SU-DHL-6 (cell line): ENCODE data around the gene MTF2.

ENCODE experiments used
- H2AFZ ChIP-seq: fragments of 200-600 bp; sonication (generic); 2 replicates; pipeline ENCODE4 v1.6.1; 2014; ENCODE audit warnings: low read depth, mild to moderate bottlenecking, moderate library complexity, mixed read lengths, antibody characterized with exemption, low read length; ENCODE audit not compliant: severe bottlenecking
- H3F3A ChIP-seq: fragments of 200-600 bp; shearing (Covaris generic); 2 replicates; pipeline ENCODE4 v1.6.0; 2016; ENCODE audit warnings: antibody characterized with exemption, mild to moderate bottlenecking; ENCODE audit not compliant: insufficient read depth
- H3K27ac ChIP-seq: fragments of 200-600 bp; sonication (generic); 2 replicates; pipeline ENCODE4 v1.5.1; 2016; ENCODE audit warnings: low read depth, mild to moderate bottlenecking, low read length, moderate library complexity, mixed read lengths
- H3K27me3 ChIP-seq: fragments of 200-600 bp; sonication (generic), shearing (Covaris generic); 2 replicates; pipeline ENCODE4 v1.6.0; 2014; ENCODE audit warnings: mild to moderate bottlenecking, low read length
- H3K36me3 ChIP-seq: fragments of 200-600 bp; sonication (generic); 2 replicates; pipeline ENCODE4 v1.6.1; 2014; ENCODE audit warnings: mild to moderate bottlenecking, low read length, mixed read lengths
- H3K4me2 ChIP-seq: fragments of 300-600, 200-600 bp; shearing (Covaris generic), sonication (generic); 2 replicates; pipeline ENCODE4 v1.6.0; 2014; ENCODE audit warnings: low read length, low read depth, mild to moderate bottlenecking; ENCODE audit not compliant: poor library complexity, severe bottlenecking
- H3K4me3 ChIP-seq: fragments of 200-600 bp; sonication (generic); 2 replicates; pipeline ENCODE4 v1.5.1; 2014; ENCODE audit warnings: antibody characterized with exemption, low read length, mild to moderate bottlenecking, mixed read lengths; ENCODE audit not compliant: insufficient read depth, poor library complexity, severe bottlenecking
- H3K79me2 ChIP-seq: fragments of 200-600 bp; sonication (generic); 2 replicates; pipeline ENCODE4 v1.6.1; 2014; ENCODE audit warnings: mild to moderate bottlenecking, low read length, moderate library complexity; ENCODE audit not compliant: insufficient read depth
- H3K9ac ChIP-seq: fragments of 200-600 bp; sonication (generic); 2 replicates; pipeline ENCODE4 v1.7.0; 2014; ENCODE audit warnings: mild to moderate bottlenecking, low read length
- H3K9me2 ChIP-seq: fragments of 200-600 bp; sonication (generic); replicated peaks from 2 replicates; pipeline ENCODE4 v1.6.1; 2014; ENCODE audit warnings: low read length; ENCODE audit not compliant: insufficient read depth
- H3K9me3 ChIP-seq: fragments of 200-600 bp; sonication (generic); 2 replicates; pipeline ENCODE4 v1.6.1; 2014; ENCODE audit warnings: low read length, mixed read lengths; ENCODE audit not compliant: insufficient read depth
- H4K20me1 ChIP-seq: fragments of 200-600 bp; sonication (generic); 2 replicates; pipeline ENCODE4 v1.6.1; 2014; ENCODE audit warnings: low read depth, mild to moderate bottlenecking, antibody characterized with exemption, low read length, moderate library complexity, mixed read lengths
- EZH2phosphoT487 ChIP-seq: fragments of 200-600 bp; sonication (generic), shearing (Covaris generic); conservative IDR thresholded peaks from 2 replicates; pipeline ENCODE4 v1.6.1; 2018; ENCODE audit warnings: mild to moderate bottlenecking, antibody characterized with exemption, low read length, moderate library complexity, mixed read lengths
- TF ChIP-seq, protein P1 (sequence below): fragments of 200-600 bp; sonication (generic); IDR thresholded peaks from one replicate; pipeline ENCODE4 v1.5.1; 2017; ENCODE audit warnings: antibody characterized with exemption, mild to moderate bottlenecking, low read length, moderate library complexity; ENCODE audit not compliant: insufficient read depth, poor library complexity, severe bottlenecking

Gene MTF2

DNA sequence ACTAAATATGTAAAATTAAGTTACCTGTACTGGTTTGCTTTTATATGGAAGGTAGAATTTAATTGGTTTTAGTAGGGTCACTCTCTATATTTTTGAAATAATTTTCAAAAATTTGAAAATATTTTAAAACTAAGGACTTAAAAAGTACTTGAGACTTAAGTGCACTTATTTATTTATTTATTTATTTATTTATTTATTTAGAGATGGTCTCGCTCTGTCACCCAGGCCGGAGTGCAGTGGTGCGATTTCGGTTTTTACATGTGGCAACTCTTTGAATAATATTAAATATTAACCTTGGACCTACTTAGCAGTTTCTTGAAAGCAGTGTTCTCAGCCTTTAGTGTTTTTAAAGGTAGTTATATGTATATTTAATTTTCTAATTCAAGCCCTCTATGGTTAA is 64.7 kb downstream of the MTF2 start:
- H3K79me2 ChIP-seq: peaks cover 4% of the 10 kb centered on the region; the same call in 1 of the 2 replicates
- no peaks in the 10 kb centered on the region for H4K20me1 ChIP-seq
- H3K4me3 ChIP-seq: no peak overlapping the region
- no peak overlapping the region for H3K9ac ChIP-seq
- no peak overlapping the region for H3K27ac ChIP-seq
- H2AFZ ChIP-seq: no peak overlapping the region
- H3K36me3 ChIP-seq: peaks cover 30% of the 10 kb centered on the region; the same call in 1 of the 2 replicates
- no peaks in the 10 kb centered on the region for H3K9me2 ChIP-seq
- no peak for TF ChIP-seq EZH2phosphoT487
- TF ChIP-seq, protein P1, sequence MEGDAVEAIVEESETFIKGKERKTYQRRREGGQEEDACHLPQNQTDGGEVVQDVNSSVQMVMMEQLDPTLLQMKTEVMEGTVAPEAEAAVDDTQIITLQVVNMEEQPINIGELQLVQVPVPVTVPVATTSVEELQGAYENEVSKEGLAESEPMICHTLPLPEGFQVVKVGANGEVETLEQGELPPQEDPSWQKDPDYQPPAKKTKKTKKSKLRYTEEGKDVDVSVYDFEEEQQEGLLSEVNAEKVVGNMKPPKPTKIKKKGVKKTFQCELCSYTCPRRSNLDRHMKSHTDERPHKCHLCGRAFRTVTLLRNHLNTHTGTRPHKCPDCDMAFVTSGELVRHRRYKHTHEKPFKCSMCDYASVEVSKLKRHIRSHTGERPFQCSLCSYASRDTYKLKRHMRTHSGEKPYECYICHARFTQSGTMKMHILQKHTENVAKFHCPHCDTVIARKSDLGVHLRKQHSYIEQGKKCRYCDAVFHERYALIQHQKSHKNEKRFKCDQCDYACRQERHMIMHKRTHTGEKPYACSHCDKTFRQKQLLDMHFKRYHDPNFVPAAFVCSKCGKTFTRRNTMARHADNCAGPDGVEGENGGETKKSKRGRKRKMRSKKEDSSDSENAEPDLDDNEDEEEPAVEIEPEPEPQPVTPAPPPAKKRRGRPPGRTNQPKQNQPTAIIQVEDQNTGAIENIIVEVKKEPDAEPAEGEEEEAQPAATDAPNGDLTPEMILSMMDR: no peak
- no peak overlapping the region for H3K4me2 ChIP-seq
- H3K27me3 ChIP-seq: no peaks in the 10 kb centered on the region
- H3K9me3 ChIP-seq: no peaks in the 10 kb centered on the region
- H3F3A ChIP-seq: peaks cover 54% of the 10 kb centered on the region

DNA sequence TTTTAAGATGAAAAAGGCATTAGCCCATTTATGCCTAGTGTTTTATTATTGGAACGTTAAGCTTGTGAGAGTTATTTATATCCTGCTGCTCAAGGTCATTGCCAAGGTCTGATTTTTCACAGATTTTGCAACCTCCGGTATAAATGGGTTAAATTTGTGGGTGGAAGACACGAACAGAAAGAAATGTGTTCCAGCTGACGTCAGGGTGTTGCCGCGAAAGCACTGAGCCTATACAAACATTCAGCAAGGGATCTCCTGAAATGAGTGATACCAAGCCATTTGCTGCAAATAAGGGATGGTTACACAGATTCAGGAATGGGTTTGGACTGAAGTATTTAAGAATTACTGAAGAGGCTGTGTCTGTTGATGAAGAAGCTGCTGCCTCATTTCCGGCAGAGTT is 68.9 kb downstream of the MTF2 start:
- Histone ChIP-seq H3K4me2 (no peak overlapping the region), H2AFZ (no peak overlapping the region), H3K9me3 (no peaks in the 10 kb centered on the region), H3K79me2 (no peaks in the 10 kb centered on the region), H3K4me3 (no peak overlapping the region), H3K27ac (no peak overlapping the region), H3K9ac (no peak overlapping the region), H4K20me1 (no peaks in the 10 kb centered on the region), H3K9me2 (no peaks in the 10 kb centered on the region), H3K36me3 (peaks cover 15% of the 10 kb centered on the region; the same call in 1 of the 2 replicates), H3K27me3 (no peaks in the 10 kb centered on the region), H3F3A (peaks cover 67% of the 10 kb centered on the region)
- TF ChIP-seq EZH2phosphoT487: no peak
- TF ChIP-seq, protein P1: no peak

DNA sequence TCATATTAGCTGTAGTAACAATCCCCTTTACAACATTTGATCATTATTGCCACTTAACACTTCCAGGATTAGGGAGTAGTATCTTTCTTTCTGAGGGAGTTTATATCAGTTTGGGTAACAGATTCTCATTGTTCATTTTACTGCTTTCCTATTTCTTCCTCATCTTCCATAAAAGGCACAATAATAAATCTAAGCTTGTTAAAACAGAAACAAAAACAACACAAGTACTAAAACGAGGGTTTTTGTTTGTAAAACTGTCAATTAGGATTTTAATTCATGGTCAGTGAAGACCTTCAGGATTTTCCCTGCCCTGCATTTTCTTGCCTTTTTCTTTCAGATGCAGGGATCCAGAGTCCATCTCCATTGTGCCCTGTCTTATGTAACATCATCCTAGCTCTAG is 71.6 kb downstream of the MTF2 start:
- no peak overlapping the region for H2AFZ ChIP-seq
- no peak overlapping the region for H3K9ac ChIP-seq
- no peaks in the 10 kb centered on the region; the same call in 1 of the 2 replicates for H3K79me2 ChIP-seq
- peaks cover 35% of the 10 kb centered on the region for H3K36me3 ChIP-seq
- no peak overlapping the region for H3K4me2 ChIP-seq
- no peaks in the 10 kb centered on the region for H3K27me3 ChIP-seq
- no peak overlapping the region for H3K27ac ChIP-seq
- no peaks in the 10 kb centered on the region; the same call in 1 of the 2 replicates for H4K20me1 ChIP-seq
- peaks cover 81% of the 10 kb centered on the region for H3F3A ChIP-seq
- no peak for TF ChIP-seq EZH2phosphoT487
- TF ChIP-seq, protein P1: no peak
- H3K9me3 ChIP-seq: no peaks in the 10 kb centered on the region
- no peaks in the 10 kb centered on the region for H3K9me2 ChIP-seq
- H3K4me3 ChIP-seq: no peak overlapping the region
